AG09319 (cell line): ENCODE measurements around the gene ABCA1.
"Not testable (repeated sequence)": the region's sequence is repeated elsewhere in the genome, so short reads cannot be mapped to it uniquely, and the experiment has no call there.

ENCODE experiments used
- DNase-seq: peaks from one replicate; pipeline ENCODE4 v3.0.0-alpha.2; 2010; ENCODE audit warnings: low read depth; ENCODE audit errors: extremely low read depth
- TF ChIP-seq, protein P1 (sequence below): IDR thresholded peaks from 2 replicates; pipeline ENCODE4 v1.5.1; 2011; ENCODE audit warnings: low read depth, mild to moderate bottlenecking, inconsistent platforms, low read length, moderate library complexity

The ABCA1 gene

GRCh38 chr9:104941597-104941996 lies 13.6 kb upstream of the ABCA1 start:
- TF ChIP-seq, protein P1, sequence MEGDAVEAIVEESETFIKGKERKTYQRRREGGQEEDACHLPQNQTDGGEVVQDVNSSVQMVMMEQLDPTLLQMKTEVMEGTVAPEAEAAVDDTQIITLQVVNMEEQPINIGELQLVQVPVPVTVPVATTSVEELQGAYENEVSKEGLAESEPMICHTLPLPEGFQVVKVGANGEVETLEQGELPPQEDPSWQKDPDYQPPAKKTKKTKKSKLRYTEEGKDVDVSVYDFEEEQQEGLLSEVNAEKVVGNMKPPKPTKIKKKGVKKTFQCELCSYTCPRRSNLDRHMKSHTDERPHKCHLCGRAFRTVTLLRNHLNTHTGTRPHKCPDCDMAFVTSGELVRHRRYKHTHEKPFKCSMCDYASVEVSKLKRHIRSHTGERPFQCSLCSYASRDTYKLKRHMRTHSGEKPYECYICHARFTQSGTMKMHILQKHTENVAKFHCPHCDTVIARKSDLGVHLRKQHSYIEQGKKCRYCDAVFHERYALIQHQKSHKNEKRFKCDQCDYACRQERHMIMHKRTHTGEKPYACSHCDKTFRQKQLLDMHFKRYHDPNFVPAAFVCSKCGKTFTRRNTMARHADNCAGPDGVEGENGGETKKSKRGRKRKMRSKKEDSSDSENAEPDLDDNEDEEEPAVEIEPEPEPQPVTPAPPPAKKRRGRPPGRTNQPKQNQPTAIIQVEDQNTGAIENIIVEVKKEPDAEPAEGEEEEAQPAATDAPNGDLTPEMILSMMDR, result no peak
- no peak for DNase-seq

DNA sequence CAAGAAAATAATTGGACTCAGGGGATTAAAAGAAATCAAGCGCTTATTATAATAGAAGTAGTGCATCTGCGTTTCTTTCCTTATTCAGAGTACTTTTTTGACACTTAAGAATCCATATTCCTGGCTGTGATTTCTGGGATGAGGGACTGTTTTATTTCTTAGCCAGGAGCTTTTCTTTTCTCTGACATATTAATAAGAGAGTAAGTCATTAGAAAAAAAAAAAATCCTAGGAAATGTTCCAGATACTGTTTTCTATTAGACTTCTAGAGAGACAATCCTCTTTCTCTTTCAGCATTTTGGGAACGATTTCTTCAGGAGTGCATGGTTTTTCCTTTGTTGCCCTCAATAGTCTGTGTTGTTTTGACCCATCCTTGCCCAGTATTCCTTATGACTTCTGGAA lies 8.3 kb upstream of the ABCA1 start:
- TF ChIP-seq, protein P1, result no peak
- no peak for DNase-seq

- DNase-seq, result not testable (repeated sequence)
These were observed 7.5 kb upstream of the ABCA1 start for GRCh38 chr9:104935501-104935810.

DNA sequence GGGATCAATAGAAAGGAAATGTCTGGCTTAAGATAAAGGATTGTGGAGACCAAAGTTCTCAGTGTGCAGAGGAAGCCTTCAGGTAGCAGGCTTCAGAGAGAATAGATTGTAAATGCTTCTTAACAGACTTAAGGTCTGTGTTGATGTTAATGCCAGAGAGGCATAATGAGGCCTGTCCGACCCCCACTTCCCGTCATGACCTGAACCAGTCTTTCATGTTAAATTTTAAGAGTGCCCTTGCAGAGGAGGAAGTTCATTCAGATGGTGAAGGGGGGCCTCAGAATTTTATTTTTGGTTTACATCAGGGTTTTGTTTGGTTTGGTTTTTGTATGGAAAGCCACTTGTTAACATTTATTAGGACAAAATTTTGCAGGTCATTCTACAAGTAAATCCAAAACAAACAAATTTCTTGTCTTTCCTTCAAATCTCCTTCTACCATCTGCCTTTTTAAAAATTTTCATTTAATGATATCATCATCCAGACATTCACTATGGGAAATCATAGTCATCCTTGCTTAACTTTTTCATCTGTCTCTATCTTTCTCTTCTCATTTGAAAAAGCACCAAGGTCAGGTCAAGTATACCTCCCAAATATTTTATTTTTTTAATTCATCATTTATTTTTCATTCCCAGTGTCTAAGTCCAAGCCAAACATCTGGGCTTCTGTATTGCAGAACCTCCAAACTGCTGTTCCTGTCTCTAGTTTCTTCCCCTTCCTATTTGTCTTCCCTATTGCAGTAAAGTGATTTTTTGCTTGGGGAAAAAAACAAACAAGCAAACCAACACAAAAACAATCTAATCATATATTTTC lies 6.9 kb upstream of the ABCA1 start:
- DNase-seq, result no peak
- TF ChIP-seq, protein P1, result no peak

DNA sequence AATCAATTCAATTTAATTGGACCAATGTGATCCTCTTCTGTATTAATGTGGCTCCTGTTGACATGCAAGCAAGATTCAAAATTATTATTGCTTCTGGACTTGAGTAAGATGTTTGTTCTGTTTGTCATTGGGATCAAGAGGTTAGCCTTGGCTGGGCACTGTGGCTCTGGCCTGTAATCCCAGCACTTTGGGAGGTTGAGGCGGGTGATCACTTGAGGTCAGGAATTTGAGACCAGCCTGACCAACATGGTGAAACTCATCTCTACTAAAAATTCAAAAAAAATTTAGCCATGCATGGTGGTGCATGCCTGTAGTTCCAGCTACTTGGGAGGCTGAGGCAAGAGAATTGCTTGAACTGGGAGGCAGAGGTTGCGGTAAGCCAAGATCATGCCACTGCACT lies 5.1 kb upstream of the ABCA1 start:
- DNase-seq, result not testable (repeated sequence)

DNA sequence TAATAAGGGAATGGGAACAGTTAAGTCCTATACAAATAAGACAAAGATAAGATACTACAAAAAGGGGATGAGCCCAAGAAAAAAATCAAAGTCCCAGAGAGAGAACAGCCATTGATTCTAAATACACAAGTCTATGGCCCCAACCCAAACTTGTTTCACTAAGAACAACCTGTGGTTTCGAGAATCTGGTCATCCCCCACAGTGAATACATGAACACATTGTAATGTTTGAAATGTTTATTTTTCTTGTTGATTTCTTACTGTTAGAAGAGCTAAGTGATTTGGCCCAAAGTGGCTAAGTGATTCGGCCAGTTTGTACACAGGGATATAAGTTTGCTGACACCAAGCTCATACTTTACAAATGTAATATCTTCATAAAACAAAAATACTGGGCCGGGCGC lies 3.3 kb upstream of the ABCA1 start:
- DNase-seq, result no peak
- TF ChIP-seq, protein P1, result no peak

DNA sequence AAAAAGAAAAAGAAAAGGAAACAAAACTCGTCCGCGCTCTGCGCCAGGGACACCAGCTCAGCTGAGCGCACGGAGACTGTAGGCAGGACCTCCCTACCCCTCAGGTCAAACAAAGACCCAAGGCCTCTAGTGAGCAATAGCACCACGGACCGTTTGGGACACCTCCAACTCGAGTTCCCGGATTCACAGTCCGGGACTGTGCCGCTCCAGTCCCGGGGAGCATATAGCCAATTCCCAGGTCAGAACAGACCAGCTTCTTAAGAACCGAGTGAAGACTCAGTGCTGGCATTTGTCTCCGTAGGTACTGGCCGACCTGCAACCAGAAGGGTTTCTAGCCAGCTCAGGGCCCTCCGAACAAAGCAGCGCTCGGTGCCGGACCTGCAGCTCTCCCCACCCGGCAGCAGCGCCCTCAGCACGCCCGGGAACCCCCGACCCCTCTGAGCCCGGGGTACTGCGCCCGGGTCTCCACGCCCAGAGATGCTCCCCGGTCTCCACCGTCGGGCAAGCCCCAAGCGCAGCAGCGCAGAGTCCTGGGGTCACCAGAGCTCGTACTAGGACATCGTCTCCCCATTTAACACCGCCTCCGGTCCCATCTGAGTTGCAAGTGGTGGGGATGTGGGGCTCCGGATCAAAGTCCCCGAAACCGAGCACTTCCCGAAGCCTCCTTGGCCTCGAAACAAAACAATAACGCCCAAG lies 591 bp downstream of the ABCA1 start:
- TF ChIP-seq, protein P1, result no peak
- no peak for DNase-seq

DNA sequence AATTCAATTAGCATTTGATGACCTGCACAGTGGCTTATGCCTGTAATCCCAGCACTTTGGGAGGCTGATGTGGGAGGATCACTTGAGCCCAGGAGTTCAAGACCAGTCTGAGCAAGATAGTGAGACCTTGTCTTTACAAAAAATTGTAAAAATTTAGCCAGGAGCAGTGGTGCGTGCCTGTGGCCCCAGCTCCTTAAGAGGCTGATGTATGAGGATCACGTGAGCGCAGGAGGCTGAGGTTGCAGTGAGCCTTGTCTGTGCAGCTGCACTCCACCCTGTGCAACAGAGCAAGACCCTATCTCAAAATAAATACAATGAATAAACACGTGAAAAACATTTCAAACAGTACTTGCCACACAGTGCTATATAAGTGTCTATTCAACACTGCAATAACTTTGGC lies 4.2 kb downstream of the ABCA1 start:
- TF ChIP-seq, protein P1, result no peak
- DNase-seq, result no peak
